Kidney epithelial cell (primary cell): Measurements from ENCODE around the gene ADAMTS3. TPM values are rescaled to one million over a fixed set of nuclear protein-coding genes. Genes with fewer than 3 reads are reported as not detected.

ENCODE experiments used
- DNase-seq: peaks from one replicate; pipeline ENCODE4 v3.0.0-alpha.2; 2010; ENCODE audit warnings: low read depth
- H3K27me3 ChIP-seq: 2 replicates; pipeline ENCODE4 v1.6.0; 2011; ENCODE audit warnings: low read length; ENCODE audit not compliant: control insufficient read depth, insufficient read depth
- H3K36me3 ChIP-seq: 2 replicates; pipeline ENCODE4 v1.5.1; 2011; ENCODE audit warnings: low read length; ENCODE audit not compliant: control insufficient read depth, insufficient read depth
- H3K4me3 ChIP-seq: 2 replicates; pipeline ENCODE4 v1.5.1; 2011; ENCODE audit warnings: low read depth, mild to moderate bottlenecking, control low read depth, low read length
- total RNA-seq: library from RNA; depleted of rRNA; stranded (reverse); fragments of >200 nt; gene quantifications from 2 replicates; pipeline ENCODE4 v1.2.3, GENCODE V29; 2015
- TF ChIP-seq, protein P1 (sequence below): IDR thresholded peaks from 2 replicates; pipeline ENCODE4 v1.5.1; 2011; ENCODE audit warnings: mild to moderate bottlenecking, moderate library complexity, low read length, control low read depth, inconsistent platforms; ENCODE audit not compliant: insufficient read depth, poor library complexity, severe bottlenecking

ADAMTS3 gene
- total RNA-seq, 1 donor from 2014 or later, result 3.5 TPM

DNA sequence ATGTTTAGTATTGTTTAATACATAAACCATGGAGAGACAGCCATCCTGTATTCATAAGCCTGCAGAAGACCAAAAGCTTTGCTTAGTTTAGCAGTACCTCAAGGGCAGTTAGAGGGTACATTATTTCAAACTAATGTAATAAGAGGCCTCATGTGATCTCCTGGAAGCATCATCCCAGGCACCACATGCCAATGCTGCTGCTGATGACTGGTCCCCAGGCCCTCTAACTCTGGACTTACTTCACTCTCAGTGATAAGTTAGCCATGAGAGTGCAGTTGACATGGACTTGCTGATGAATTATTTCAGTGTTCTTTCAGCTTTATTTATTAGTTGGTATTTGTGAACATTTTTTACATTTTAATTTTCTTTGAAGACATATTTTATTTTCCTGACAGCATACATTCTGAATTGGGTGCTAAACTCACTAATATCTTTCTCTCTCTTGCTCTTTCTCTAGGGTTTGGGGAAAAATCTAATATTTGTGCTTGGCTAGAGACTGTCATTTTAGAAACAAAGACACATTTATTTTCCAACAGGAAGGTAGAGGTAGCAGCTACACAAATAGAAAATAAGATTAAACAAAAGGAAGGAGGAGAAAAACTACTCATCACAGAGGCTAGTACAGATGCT is 329.4 kb downstream of the ADAMTS3 start:
- TF ChIP-seq, protein P1, sequence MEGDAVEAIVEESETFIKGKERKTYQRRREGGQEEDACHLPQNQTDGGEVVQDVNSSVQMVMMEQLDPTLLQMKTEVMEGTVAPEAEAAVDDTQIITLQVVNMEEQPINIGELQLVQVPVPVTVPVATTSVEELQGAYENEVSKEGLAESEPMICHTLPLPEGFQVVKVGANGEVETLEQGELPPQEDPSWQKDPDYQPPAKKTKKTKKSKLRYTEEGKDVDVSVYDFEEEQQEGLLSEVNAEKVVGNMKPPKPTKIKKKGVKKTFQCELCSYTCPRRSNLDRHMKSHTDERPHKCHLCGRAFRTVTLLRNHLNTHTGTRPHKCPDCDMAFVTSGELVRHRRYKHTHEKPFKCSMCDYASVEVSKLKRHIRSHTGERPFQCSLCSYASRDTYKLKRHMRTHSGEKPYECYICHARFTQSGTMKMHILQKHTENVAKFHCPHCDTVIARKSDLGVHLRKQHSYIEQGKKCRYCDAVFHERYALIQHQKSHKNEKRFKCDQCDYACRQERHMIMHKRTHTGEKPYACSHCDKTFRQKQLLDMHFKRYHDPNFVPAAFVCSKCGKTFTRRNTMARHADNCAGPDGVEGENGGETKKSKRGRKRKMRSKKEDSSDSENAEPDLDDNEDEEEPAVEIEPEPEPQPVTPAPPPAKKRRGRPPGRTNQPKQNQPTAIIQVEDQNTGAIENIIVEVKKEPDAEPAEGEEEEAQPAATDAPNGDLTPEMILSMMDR, result no peak

More for the DNA sequence above, 329.4 kb downstream of the ADAMTS3 start:
- Histone ChIP-seq H3K4me3 (no peak overlapping the region), H3K27me3 (no peaks in the 10 kb centered on the region), H3K36me3 (no peaks in the 10 kb centered on the region)
- no peak for DNase-seq
